ENCODE results near the gene KLHL21.

Gene KLHL21

GRCh38 chr1:6625584-6626149 is 23.0 kb upstream of the KLHL21 start:
- 0 out of 2 replicates have a peak, but pooled peaks have one; percentile 30 for TF ChIP-seq ZBTB7A (IDR thresholded peaks at IDR 0.05; ENCODE audit: low read depth)
- TF ChIP-seq FOXM1 (IDR thresholded peaks at IDR 0.05; ENCODE audit: borderline replicate concordance, low read depth): no peak
- no peak; the same call in 1 of the 2 replicates for TF ChIP-seq EP300 (IDR thresholded peaks at IDR 0.05; ENCODE audit: borderline replicate concordance)
- no peak for TF ChIP-seq YY1 (IDR thresholded peaks at IDR 0.05; ENCODE audit: low read depth)

- TF ChIP-seq USF1 (IDR thresholded peaks at IDR 0.05) (0 out of 2 replicates have a peak, but pooled peaks have one; percentile 11), NFIC (IDR thresholded peaks at IDR 0.05) (peak; percentile 65), YY1 (IDR thresholded peaks at IDR 0.05; ENCODE audit: low read depth) (peak; percentile 97), EP300 (IDR thresholded peaks at IDR 0.05; ENCODE audit: borderline replicate concordance) (no peak), TEAD4 (IDR thresholded peaks at IDR 0.05) (no peak), MAX (IDR thresholded peaks at IDR 0.05) (peak; percentile 34), FOXM1 (IDR thresholded peaks at IDR 0.05; ENCODE audit: borderline replicate concordance, low read depth) (no peak), EGR1 (IDR thresholded peaks at IDR 0.05) (no peak), CEBPB (IDR thresholded peaks at IDR 0.05) (no peak), TCF12 (IDR thresholded peaks at IDR 0.05; ENCODE audit: low read depth) (0 out of 2 replicates have a peak, but pooled peaks have one; percentile 2), ZBTB7A (IDR thresholded peaks at IDR 0.05; ENCODE audit: low read depth) (peak; percentile 50), RAD21 (IDR thresholded peaks at IDR 0.05; ENCODE audit: low read depth) (no peak), TAF1 (IDR thresholded peaks at IDR 0.05; ENCODE audit: low read depth) (peak; percentile 53; the same call in 1 of the 2 replicates), REST (IDR thresholded peaks at IDR 0.05; ENCODE audit: low read depth) (no peak; the same call in 1 of the 2 replicates), CREB1 (IDR thresholded peaks at IDR 0.05; ENCODE audit: low read depth) (no peak)
Observed at GRCh38 chr1:6624710-6625583, 22.3 kb upstream of the KLHL21 start, which contains the start of gene THAP3. Gene THAP3, plus strand, starts transcription at chr1:6624868. Its CDS starts 351 bp downstream, at chr1:6625219.

GRCh38 chr1:6623269-6623965 is 20.7 kb upstream of the KLHL21 start:
- no peak for TF ChIP-seq TCF12 (IDR thresholded peaks at IDR 0.05; ENCODE audit: low read depth)
- TF ChIP-seq CEBPB (IDR thresholded peaks at IDR 0.05): no peak
- TF ChIP-seq NFIC (IDR thresholded peaks at IDR 0.05): no peak
- TF ChIP-seq USF1 (IDR thresholded peaks at IDR 0.05): no peak
- TF ChIP-seq EP300 (IDR thresholded peaks at IDR 0.05; ENCODE audit: borderline replicate concordance): no peak
- TF ChIP-seq REST (IDR thresholded peaks at IDR 0.05; ENCODE audit: low read depth): no peak
- no peak for TF ChIP-seq FOXM1 (IDR thresholded peaks at IDR 0.05; ENCODE audit: borderline replicate concordance, low read depth)
- no peak for TF ChIP-seq EGR1 (IDR thresholded peaks at IDR 0.05)
- TF ChIP-seq MAX (IDR thresholded peaks at IDR 0.05): no peak
- no peak for TF ChIP-seq RAD21 (IDR thresholded peaks at IDR 0.05; ENCODE audit: low read depth)
- no peak for TF ChIP-seq TEAD4 (IDR thresholded peaks at IDR 0.05)
- no peak for TF ChIP-seq YY1 (IDR thresholded peaks at IDR 0.05; ENCODE audit: low read depth)
- TF ChIP-seq CREB1 (IDR thresholded peaks at IDR 0.05; ENCODE audit: low read depth): no peak
- no peak for TF ChIP-seq TAF1 (IDR thresholded peaks at IDR 0.05; ENCODE audit: low read depth)
- TF ChIP-seq ZBTB7A (IDR thresholded peaks at IDR 0.05; ENCODE audit: low read depth): no peak

- TF ChIP-seq MAX (IDR thresholded peaks at IDR 0.05) (no peak), TEAD4 (IDR thresholded peaks at IDR 0.05) (no peak), RAD21 (IDR thresholded peaks at IDR 0.05; ENCODE audit: low read depth) (no peak), CREB1 (IDR thresholded peaks at IDR 0.05; ENCODE audit: low read depth) (no peak), CEBPB (IDR thresholded peaks at IDR 0.05) (no peak), TCF12 (IDR thresholded peaks at IDR 0.05; ENCODE audit: low read depth) (no peak), USF1 (IDR thresholded peaks at IDR 0.05) (no peak), ZBTB7A (IDR thresholded peaks at IDR 0.05; ENCODE audit: low read depth) (no peak), EGR1 (IDR thresholded peaks at IDR 0.05) (no peak), TAF1 (IDR thresholded peaks at IDR 0.05; ENCODE audit: low read depth) (no peak), FOXM1 (IDR thresholded peaks at IDR 0.05; ENCODE audit: borderline replicate concordance, low read depth) (no peak), EP300 (IDR thresholded peaks at IDR 0.05; ENCODE audit: borderline replicate concordance) (no peak), YY1 (IDR thresholded peaks at IDR 0.05; ENCODE audit: low read depth) (no peak), REST (IDR thresholded peaks at IDR 0.05; ENCODE audit: low read depth) (no peak), NFIC (IDR thresholded peaks at IDR 0.05) (no peak)
Observed at GRCh38 chr1:6622396-6623152, 19.9 kb upstream of the KLHL21 start.
